B cell (primary cell): ENCODE measurements around the gene TSPAN9. TPM values are rescaled to one million over a fixed set of nuclear protein-coding genes. Genes with fewer than 3 reads are reported as not detected.

Experiments used
- ATAC-seq: fragments of 200-7000 bp; cut with Tn5 transposase; one replicate; pipeline ENCODE4 v1.10.0; 2021; ENCODE audit warnings: low read depth, mild to moderate bottlenecking, moderate number of reproducible peaks, moderate library complexity
- CTCF ChIA-PET: fragments of 350-600 bp; sonication (Branson Sonifier 250); formaldehyde crosslinking; loops from one replicate; lab custom pipeline; 2021; ENCODE audit warnings: antibody characterized with exemption, inconsistent platforms; lab: Charles Lee
- POLR2A ChIA-PET: fragments of 350-600 bp; sonication (Branson Sonifier 250); formaldehyde crosslinking; loops from one replicate; lab custom pipeline; 2021; ENCODE audit warnings: antibody characterized with exemption; lab: Charles Lee
- DNase-seq: peaks from one replicate; pipeline ENCODE4 v3.0.0; 2013
- H2AFZ ChIP-seq: 2 replicates; pipeline ENCODE4 v1.6.1; 2012; ENCODE audit warnings: mild to moderate bottlenecking, low read depth, low read length; ENCODE audit not compliant: insufficient read depth, poor library complexity, severe bottlenecking
- H3K27ac ChIP-seq, 2 donors: 1 replicate in 1 of 2; 2 replicates in 1 of 2; pipeline ENCODE4 v1.5.1; 2012 to 2013; ENCODE audit warnings: low read length in 2 of 2, mild to moderate bottlenecking in 2 of 2, moderate library complexity in 1 of 2
- H3K27me3 ChIP-seq, 4 experiments: fragments of 200-600 bp in 1 of 4; sonication (generic) in 1 of 4; replicated peaks in 1 of 4; 1 replicate in 2 of 4; 2 replicates in 2 of 4; pipeline versions ENCODE4 v1.6.1 to v1.7.0; 2013 to 2016; ENCODE audit warnings: low read length in 3 of 4, mild to moderate bottlenecking in 2 of 4, mixed read lengths in 1 of 4, moderate library complexity in 1 of 4; ENCODE audit not compliant: insufficient read depth in 4 of 4, control insufficient read depth in 3 of 4; ENCODE audit errors: control extremely low read depth in 1 of 4
- H3K36me3 ChIP-seq, 2 experiments: replicated peaks in 1 of 2; 1 replicate in 1 of 2; 2 replicates in 1 of 2; pipeline versions ENCODE4 v1.6.1 to v1.7.1; 2013; ENCODE audit warnings: low read length in 1 of 2; ENCODE audit not compliant: insufficient read depth in 2 of 2, control insufficient read depth in 1 of 2; ENCODE audit errors: control extremely low read depth in 1 of 2, extremely low read depth in 1 of 2
- H3K4me1 ChIP-seq, 2 donors: fragments of 200-600 bp in 1 of 2; sonication (generic) in 1 of 2; 1 replicate in 1 of 2; 2 replicates in 1 of 2; pipeline versions ENCODE4 v1.5.1 to v1.6.1; 2013 to 2017; ENCODE audit warnings: low read length in 2 of 2; ENCODE audit not compliant: control insufficient read depth in 2 of 2, insufficient read depth in 2 of 2
- H3K4me2 ChIP-seq: replicated peaks from 2 replicates; pipeline ENCODE3; 2012; ENCODE audit warnings: mild to moderate bottlenecking, low read depth, low read length; ENCODE audit not compliant: poor library complexity, severe bottlenecking
- H3K4me3 ChIP-seq, 5 experiments: fragments of 200-600 bp in 1 of 5; sonication (generic) in 1 of 5; 1 replicate in 3 of 5; 2 replicates in 2 of 5; pipeline versions ENCODE4 v1.5.1 to v1.7.0; 2011 to 2016; ENCODE audit warnings: low read length in 4 of 5, mild to moderate bottlenecking in 4 of 5, low read depth in 2 of 5, control low read depth in 1 of 5, moderate library complexity in 1 of 5; ENCODE audit not compliant: insufficient read depth in 1 of 5; ENCODE audit errors: control extremely low read depth in 1 of 5, extremely low read depth in 1 of 5
- H3K79me2 ChIP-seq: fragments of 200-600 bp; sonication (generic); one replicate; pipeline ENCODE4 v1.6.0; 2016; ENCODE audit warnings: low read length; ENCODE audit not compliant: control insufficient read depth, insufficient read depth
- H3K9ac ChIP-seq: fragments of 200-600 bp; sonication (generic); 2 replicates; pipeline ENCODE4 v1.6.1; 2017; ENCODE audit warnings: mild to moderate bottlenecking, low read length, moderate library complexity
- H3K9me3 ChIP-seq, 3 donors: one replicate each; pipeline versions ENCODE4 v1.6.1 to v1.7.1; 2013; ENCODE audit warnings: low read length in 2 of 3; ENCODE audit not compliant: control insufficient read depth in 2 of 3, insufficient read depth in 1 of 3; ENCODE audit errors: control extremely low read depth in 1 of 3
- H4K20me1 ChIP-seq: 2 replicates; pipeline ENCODE4 v1.6.0; 2012; ENCODE audit warnings: mild to moderate bottlenecking, low read length; ENCODE audit not compliant: insufficient read depth, control insufficient read depth, poor library complexity, severe bottlenecking
- H3K27ac Mint-ChIP-seq: one replicate; pipeline ENCODE4 v1.8.0; 2021; ENCODE audit warnings: mixed read lengths
- H3K27me3 Mint-ChIP-seq: one replicate; pipeline ENCODE4 v1.8.0; 2021; ENCODE audit warnings: mixed read lengths
- H3K4me1 Mint-ChIP-seq: one replicate; pipeline ENCODE4 v1.8.0; 2021; ENCODE audit warnings: mixed read lengths
- H3K4me3 Mint-ChIP-seq: one replicate; pipeline ENCODE4 v1.8.0; 2021; ENCODE audit warnings: mixed read lengths
- H3K9me3 Mint-ChIP-seq: one replicate; pipeline ENCODE4 v1.8.0; 2022; ENCODE audit warnings: mixed read lengths; ENCODE audit not compliant: insufficient read depth
- CTCF ChIP-seq: fragments of 200-600 bp; IDR thresholded peaks from one replicate; pipeline ENCODE4 v1.8.0; 2022; ENCODE audit warnings: antibody characterized with exemption, mild to moderate bottlenecking
- EZH2 ChIP-seq: IDR thresholded peaks from 2 replicates; pipeline ENCODE4 v1.6.1; 2012; ENCODE audit warnings: borderline replicate concordance, low read depth, mild to moderate bottlenecking, moderate library complexity, low read length; ENCODE audit not compliant: insufficient read depth, poor library complexity, severe bottlenecking
- WGBS: methylation state at CpG from one replicate; pipeline ENCODE4 v1.1.5; 2013; ENCODE audit warnings: missing lambda C conversion rate; ENCODE audit not compliant: insufficient coverage; 5-methylcytosine and 5-hydroxymethylcytosine counted together
- intact Hi-C: fragments of 100-400 bp; cut with micrococcal nuclease; formaldehyde crosslinking; loops from one replicate; pipeline ENCODE4 v1.10.0; 2022
- polyA plus RNA-seq: library from polyadenylated mRNA; depleted of rRNA; stranded (reverse); fragments of >200 nt; gene quantifications from 2 replicates; pipeline ENCODE4 v1.2.3, GENCODE V29; 2012
- total RNA-seq, 2 donors: library from RNA; stranded (reverse); fragments of 120-200 nt in 1 of 2; gene quantifications; 1 replicate in 1 of 2; 2 replicates in 1 of 2; pipeline versions ENCODE4 v1.2.3 to v1.2.4, GENCODE V29; 2013 to 2022

TSPAN9 gene
- total and polyA plus RNA-seq, 2 donors (not counting 1 experiment from before 2014, with no cell fraction given): 0.15 to 0.37 TPM

GRCh38 chr12:3216097-3216496 lies 138.9 kb downstream of the TSPAN9 start:
- Histone ChIP-seq H2AFZ (no peak overlapping the region), H4K20me1 (no peaks in the 10 kb centered on the region), H3K4me2 (no peak overlapping the region), H3K79me2 (no peaks in the 10 kb centered on the region), H3K4me3 (no peak overlapping the region), H3K27me3 (no peaks in the 10 kb centered on the region), H3K4me1 (no peaks in the 10 kb centered on the region), H3K9me3 (no peaks in the 10 kb centered on the region), H3K27ac (no peak overlapping the region), H3K9ac (no peak overlapping the region), H3K36me3 (no peaks in the 10 kb centered on the region)
- peaks cover 18% of the 10 kb centered on the region for H3K27me3 Mint-ChIP-seq
- POLR2A ChIA-PET: no interaction called here
- no peak for TF ChIP-seq CTCF
- no peak for TF ChIP-seq EZH2
- no peak for ATAC-seq
- DNase-seq: no peak
- no peak overlapping the region for H3K27ac Mint-ChIP-seq
- no peak overlapping the region for H3K4me3 Mint-ChIP-seq
- H3K4me1 Mint-ChIP-seq: peaks cover 5% of the 10 kb centered on the region
- 100% methylated on average over 2 of the region's 5 CpGs for WGBS
- intact Hi-C loops: no loop called here
- no peaks in the 10 kb centered on the region for H3K9me3 Mint-ChIP-seq
- CTCF ChIA-PET: no interaction called here

- H3K27ac Mint-ChIP-seq: no peak overlapping the region
- Histone ChIP-seq H3K4me3 (no peak overlapping the region), H4K20me1 (no peaks in the 10 kb centered on the region), H3K4me2 (no peak overlapping the region), H2AFZ (no peak overlapping the region), H3K4me1 (no peaks in the 10 kb centered on the region), H3K27ac (no peak overlapping the region), H3K9me3 (no peaks in the 10 kb centered on the region), H3K9ac (no peak overlapping the region), H3K36me3 (no peaks in the 10 kb centered on the region), H3K27me3 (no peaks in the 10 kb centered on the region), H3K79me2 (no peaks in the 10 kb centered on the region)
- intact Hi-C loops: no loop called here
- no peak for DNase-seq
- no peak for ATAC-seq
- H3K4me1 Mint-ChIP-seq: peaks cover 5% of the 10 kb centered on the region
- ChIA-PET CTCF (no interaction called here), POLR2A (no interaction called here)
- no peak overlapping the region for H3K4me3 Mint-ChIP-seq
- H3K9me3 Mint-ChIP-seq: no peaks in the 10 kb centered on the region
- WGBS: 83% methylated on average over 9 of the region's 12 CpGs
- TF ChIP-seq EZH2: no peak
- H3K27me3 Mint-ChIP-seq: peaks cover 18% of the 10 kb centered on the region
Observed at GRCh38 chr12:3216726-3217682, 139.8 kb downstream of the TSPAN9 start.
